Upper lobe of right lung (tissue), 1 donor: Measurements from ENCODE around the gene TMEM221. TPM values are rescaled to one million over a fixed set of nuclear protein-coding genes. Genes with fewer than 3 reads are reported as not detected.

Experiments used
- ATAC-seq: fragments of 200-7000 bp; cut with Tn5 transposase; one replicate; pipeline ENCODE4 v1.9.1; 2020; ENCODE audit warnings: mild to moderate bottlenecking, moderate library complexity
- DNase-seq: peaks from one replicate; pipeline ENCODE4 v3.0.0-alpha.2; 2020
- H3K27ac ChIP-seq: fragments of 200-600 bp; one replicate; pipeline ENCODE4 v1.8.0; 2022
- H3K27me3 ChIP-seq: fragments of 200-600 bp; one replicate; pipeline ENCODE4 v1.8.0; 2022; ENCODE audit warnings: mild to moderate bottlenecking
- H3K36me3 ChIP-seq: fragments of 200-600 bp; one replicate; pipeline ENCODE4 v1.8.0; 2022
- H3K4me1 ChIP-seq: fragments of 200-600 bp; one replicate; pipeline ENCODE4 v1.8.0; 2022
- H3K4me3 ChIP-seq: fragments of 200-600 bp; one replicate; pipeline ENCODE4 v1.8.0; 2022; ENCODE audit warnings: mild to moderate bottlenecking
- H3K9me3 ChIP-seq: fragments of 200-600 bp; one replicate; pipeline ENCODE4 v1.8.0; 2022
- CTCF ChIP-seq: fragments of 200-600 bp; IDR thresholded peaks from one replicate; pipeline ENCODE4 v1.8.0; 2022; ENCODE audit warnings: antibody characterized with exemption
- intact Hi-C: fragments of 100-400 bp; cut with DNase I; formaldehyde crosslinking; loops from one replicate; pipeline ENCODE4 v1.11.0; 2022
- total RNA-seq: library from RNA; stranded (reverse); fragmentation: NEBNext Ultra II Directional; extraction: Animal tissue kit (Norgen Biotek cat#: 25700); gene quantifications from one replicate; pipeline ENCODE4 v1.2.1, GENCODE V29; 2021
- donor health status: DM: no; HTN: yes; CAD: no; lungs with severe emphysema.

The TMEM221 gene
- total RNA-seq, 1 donor from 2014 or later: not detected

- Histone ChIP-seq H3K27me3 (no peaks in the 10 kb centered on the region), H3K4me1 (peaks cover 27% of the 10 kb centered on the region), H3K9me3 (no peaks in the 10 kb centered on the region), H3K27ac (peak overlapping the region; percentile 91), H3K4me3 (peak overlapping the region; percentile 78), H3K36me3 (no peaks in the 10 kb centered on the region)
- intact Hi-C loops: no loop called here
- no peak for TF ChIP-seq CTCF
- DNase-seq: peak; percentile 99
- peak; percentile 86 for ATAC-seq
Measured at GRCh38 chr19:17469481-17470067, 21.1 kb upstream of the TMEM221 start.

DNA sequence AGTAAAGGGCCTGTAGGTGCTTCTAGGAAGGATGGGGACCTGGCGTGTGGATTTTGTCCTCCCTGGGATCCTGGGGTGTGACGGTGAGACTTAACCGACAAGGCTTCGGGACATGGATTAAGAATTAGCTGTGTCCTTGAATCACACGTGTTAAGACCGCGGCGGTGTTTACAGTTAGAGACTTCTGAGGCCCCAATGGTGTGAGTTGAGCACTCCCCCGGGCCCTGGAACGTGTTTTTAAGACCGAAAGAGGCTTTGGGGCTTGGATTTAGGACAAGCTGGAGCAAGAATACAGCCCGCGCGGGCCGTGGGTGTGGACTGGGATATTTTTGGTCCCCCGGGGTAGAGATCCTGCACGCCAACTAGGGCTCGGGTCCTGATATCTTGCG is 20.6 kb upstream of the TMEM221 start:
- Histone ChIP-seq H3K27me3 (no peaks in the 10 kb centered on the region), H3K4me3 (peak overlapping the region; percentile 78), H3K4me1 (peaks cover 27% of the 10 kb centered on the region), H3K27ac (peak overlapping the region; percentile 91), H3K9me3 (no peaks in the 10 kb centered on the region), H3K36me3 (no peaks in the 10 kb centered on the region)
- ATAC-seq (no peak), DNase-seq (no peak)
- TF ChIP-seq CTCF: no peak
- intact Hi-C loops: no loop called here

DNA sequence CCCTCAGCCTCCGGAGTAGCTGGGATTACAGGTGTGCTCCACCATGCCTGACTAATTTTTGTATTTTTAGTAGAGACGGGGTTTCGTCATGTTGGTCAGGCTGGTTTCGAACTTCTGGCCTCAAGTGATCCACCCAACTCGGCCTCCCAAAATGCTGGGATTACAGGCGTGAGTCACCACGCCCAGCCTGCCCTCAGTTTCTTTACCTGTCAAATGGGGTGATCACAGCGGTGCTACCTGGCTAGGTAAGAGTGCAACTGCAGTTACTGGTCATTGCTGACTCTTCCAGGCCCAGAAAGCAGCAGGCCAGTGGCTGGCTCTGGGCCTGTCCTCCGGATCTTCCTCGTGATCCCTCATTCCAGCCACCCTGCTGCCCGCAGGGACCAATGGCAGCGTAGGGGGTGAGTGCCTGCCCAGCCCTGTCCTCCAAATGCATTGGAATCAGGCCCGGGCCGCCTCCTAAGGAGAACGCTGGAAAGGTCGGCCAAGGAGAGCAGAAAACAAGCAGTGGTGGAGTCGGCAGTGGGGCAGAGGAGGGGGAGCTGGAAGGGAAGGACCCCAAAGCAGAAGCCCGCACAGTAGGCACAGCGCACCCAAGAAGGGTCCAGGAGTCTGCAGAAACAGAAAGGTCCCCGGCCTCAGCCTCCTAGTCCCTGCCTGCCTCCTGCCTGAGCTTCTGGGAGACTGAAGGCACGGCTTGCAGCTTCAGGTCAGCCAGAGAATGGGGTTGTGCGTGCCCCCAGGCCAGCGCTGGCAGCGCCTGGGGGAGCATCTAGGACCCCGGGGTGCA is 20.0 kb upstream of the TMEM221 start:
- intact Hi-C loops: no loop called here
- peak; percentile 86 for DNase-seq
- no peak for TF ChIP-seq CTCF
- H3K27ac ChIP-seq: peak overlapping the region; percentile 91
- H3K4me1 ChIP-seq: peaks cover 27% of the 10 kb centered on the region
- H3K9me3 ChIP-seq: no peaks in the 10 kb centered on the region
- H3K36me3 ChIP-seq: no peaks in the 10 kb centered on the region
- ATAC-seq: peak; percentile 33
- H3K4me3 ChIP-seq: peak overlapping the region; percentile 78
- no peaks in the 10 kb centered on the region for H3K27me3 ChIP-seq

DNA sequence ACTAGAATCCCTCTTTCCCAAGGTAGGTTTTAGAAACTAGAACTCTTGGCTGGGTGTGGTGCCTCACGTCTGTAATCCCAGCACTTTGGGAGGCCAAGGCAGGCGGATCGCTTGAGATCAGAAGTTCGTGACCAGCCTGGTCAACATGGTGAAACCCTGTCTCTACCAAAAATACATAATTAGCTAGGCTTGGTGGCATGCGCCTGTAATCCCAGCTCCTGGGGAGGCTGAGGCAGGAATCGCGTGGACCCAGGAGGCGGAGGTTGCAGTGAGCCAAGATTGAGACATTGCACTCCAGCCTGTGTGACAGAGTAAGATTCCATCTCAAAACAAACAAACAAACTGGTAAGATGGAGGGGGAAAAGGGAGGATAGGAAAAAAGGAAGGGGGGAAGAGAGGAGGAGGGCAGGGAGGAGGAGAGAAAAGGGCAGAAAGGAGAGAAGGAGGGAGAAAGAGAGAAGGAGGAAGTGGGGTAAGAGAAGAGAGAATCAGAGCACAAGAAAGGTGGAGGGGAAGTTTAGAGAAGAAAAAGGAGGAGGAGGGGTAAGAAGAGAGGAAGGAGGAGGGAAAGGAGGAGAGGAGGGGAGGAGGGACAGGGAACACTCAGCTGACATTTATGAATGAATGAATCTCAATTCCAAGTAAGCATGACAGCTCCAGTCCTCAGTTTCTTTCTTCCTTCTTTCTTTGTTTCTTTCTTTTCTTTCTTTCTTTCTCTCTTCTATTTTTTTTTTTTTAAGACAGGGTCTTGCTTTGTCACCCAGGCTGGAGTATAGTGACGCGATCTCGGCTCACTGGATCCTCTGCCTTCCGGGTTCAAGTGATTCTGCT is 19.2 kb upstream of the TMEM221 start:
- no peak for DNase-seq
- Histone ChIP-seq H3K36me3 (no peaks in the 10 kb centered on the region), H3K4me3 (no peak overlapping the region), H3K27ac (peak overlapping the region; percentile 91), H3K9me3 (no peaks in the 10 kb centered on the region), H3K27me3 (no peaks in the 10 kb centered on the region), H3K4me1 (peaks cover 27% of the 10 kb centered on the region)
- no peak for ATAC-seq
- TF ChIP-seq CTCF: no peak
- intact Hi-C loops: no loop called here

DNA sequence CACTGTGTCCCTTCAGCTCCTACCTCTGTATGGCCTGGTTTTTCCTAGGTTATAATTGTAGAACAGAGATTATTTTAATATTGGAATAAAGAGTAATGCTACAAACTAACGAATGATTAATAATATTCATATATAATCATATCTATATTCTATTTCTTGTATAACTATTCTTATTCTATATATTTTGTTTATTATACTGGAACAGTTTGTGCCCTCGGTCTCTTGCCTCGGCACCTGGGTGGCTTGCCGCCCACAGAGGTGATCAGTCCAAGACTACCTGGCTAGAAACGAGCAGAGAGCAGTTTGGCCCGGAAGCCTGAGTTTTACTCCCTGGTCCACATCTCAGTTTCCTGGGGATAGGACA is 18.0 kb upstream of the TMEM221 start:
- Histone ChIP-seq H3K27me3 (no peaks in the 10 kb centered on the region), H3K4me1 (peaks cover 25% of the 10 kb centered on the region), H3K4me3 (no peak overlapping the region), H3K9me3 (no peaks in the 10 kb centered on the region), H3K36me3 (no peaks in the 10 kb centered on the region), H3K27ac (no peak overlapping the region)
- no peak for DNase-seq
- TF ChIP-seq CTCF: no peak
- intact Hi-C loops: no loop called here
- no peak for ATAC-seq
